SW 1271 (cell line): ENCODE results near the gene OXSR1.
"Not testable (repeated sequence)": the region's sequence is repeated elsewhere in the genome, so short reads cannot be mapped to it uniquely, and the experiment has no call there.

Experiments used
- DNase-seq, 2 experiments: peaks; one replicate each; lab custom pipeline; 2025; lab: John Stamatoyannopoulos, UW

Gene OXSR1

DNA sequence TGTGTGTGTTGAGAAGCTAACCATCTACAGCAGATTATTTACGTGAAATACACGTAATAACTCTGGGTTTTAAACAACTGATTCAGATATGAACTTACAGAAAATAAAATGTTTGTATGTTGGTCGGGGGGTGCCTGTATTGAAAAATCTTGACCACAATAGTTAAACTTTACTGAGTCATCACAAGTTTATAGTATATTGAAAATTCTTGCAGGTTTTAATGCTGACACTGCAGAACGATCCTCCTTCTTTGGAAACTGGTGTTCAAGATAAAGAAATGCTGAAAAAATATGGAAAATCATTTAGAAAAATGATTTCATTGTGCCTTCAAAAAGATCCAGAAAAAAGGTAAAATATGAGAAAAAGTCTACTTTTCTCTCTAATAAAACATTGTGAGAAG lies 59.0 kb downstream of the OXSR1 start:
- no peak for DNase-seq

DNA sequence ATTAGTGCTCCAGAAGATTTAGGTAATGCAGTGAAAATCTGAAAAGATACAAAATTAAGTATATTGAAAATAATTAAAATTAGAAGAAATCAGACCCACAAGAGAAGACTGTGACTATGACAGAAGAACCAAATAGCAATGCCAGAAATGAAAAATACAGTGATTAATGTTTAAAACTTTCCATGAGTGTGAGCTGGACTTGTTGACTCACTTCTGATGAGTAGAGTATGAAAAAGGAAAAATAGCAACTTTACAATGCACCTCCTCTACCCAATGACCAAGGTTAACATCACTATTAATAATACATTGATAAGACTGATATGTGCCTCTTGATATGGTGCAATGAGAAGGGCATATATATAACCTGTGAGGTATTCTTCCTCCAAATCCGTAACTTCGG lies 60.9 kb downstream of the OXSR1 start:
- DNase-seq: peak in 1 of 2 experiments; percentile 34

DNA sequence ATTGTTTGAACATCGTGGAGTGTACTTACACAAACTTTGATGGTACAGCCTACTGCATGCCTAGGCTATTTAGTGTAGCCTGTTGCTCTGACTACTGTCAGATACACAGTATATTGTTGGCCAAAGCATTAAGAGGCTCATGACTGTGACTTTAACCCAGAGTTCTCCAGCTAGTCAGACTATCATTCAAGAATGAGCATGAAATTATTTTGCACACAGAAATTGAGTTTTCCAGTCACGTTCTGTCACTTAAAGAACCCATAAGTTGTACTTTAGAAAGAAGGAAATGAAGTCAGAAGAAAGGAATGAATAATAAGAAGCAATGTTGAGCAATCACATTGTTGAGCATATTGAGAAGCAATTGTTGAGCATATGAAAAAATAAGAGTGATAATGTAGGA lies 62.7 kb downstream of the OXSR1 start:
- peak in 1 of 2 experiments; percentile 74 for DNase-seq

DNA sequence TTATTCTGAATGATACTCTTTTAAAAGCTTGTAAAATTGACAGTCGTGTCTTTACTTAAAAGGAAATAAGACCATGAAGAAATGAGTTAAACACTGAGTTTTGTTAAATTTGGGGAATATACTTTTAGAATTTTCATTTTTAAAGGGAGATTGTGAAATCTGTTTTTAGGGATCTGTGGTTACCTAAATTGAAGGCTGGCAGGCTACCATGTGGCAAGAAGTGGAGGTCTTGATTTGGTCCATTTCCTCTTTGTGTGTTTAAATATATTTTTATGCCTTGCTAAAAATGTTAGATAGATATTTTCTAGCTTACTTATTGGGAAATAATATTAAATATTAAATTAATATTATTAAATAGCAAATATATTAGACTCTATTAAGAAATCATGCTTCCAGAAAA lies 63.7 kb downstream of the OXSR1 start:
- DNase-seq: no peak

DNA sequence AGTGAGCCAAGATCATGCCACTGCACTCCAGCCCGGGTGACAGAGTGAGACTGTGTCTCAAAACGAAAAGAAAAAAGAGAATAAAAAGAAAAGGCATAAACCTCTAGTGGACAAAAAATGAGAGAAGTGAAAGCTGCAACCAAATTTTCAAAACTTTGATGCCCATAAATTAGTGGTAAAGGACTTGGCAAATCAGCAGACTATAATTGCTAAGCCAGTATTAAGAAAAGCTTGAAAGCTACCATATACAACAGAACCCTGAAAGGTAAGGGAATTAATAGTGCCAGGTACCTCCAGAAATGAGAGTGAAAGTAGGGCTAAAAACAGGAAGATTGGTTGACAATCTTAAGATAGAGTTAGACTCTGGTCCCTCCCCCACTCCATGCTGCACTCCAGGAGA lies 67.4 kb downstream of the OXSR1 start:
- no peak for DNase-seq

DNA sequence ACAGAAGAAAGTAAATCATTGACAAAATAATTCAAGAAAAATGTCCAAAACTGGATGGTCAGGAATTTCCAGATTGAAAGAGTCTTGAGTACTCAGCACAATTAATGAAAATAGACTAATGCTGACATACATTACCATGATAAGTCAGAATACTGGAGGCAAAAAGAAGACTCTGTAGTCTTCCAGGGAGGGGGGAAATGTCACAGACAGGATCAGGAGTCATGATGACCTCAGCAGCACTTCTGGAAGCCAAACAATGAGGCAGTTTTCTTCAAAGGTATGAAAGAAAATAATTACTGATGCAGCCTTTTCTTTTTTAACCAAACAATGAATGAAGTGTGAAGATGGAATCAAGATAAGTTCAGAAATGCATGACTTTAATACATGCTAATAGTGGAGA lies 70.1 kb downstream of the OXSR1 start:
- no peak for DNase-seq

DNA sequence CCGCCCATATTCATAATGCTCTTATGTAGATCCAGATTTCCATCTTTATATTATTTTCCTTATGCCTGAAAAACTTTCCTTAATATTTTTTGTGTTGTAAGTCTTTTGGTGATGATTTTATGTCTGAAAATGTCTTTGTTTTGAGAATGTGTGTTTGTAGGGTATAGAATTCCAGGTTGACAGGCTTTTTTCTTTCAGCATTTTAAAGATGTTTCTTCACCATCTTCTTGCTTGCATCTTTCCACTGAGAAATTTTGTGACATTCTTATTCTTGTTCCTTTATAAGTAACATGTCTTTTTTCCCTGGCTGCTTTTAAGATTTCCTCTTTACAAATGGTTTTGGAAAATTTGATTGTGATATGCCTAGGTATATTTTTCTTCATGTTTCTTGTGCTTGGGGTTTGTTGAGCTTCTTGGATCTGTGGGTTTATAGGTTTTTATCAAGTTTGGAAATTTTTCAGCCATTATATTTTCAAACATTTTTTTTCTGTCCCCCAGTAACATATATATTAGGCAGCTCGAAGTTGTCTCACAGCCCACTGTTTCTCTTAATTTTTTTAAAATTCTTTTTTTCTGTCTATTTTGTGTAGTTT lies 73.2 kb downstream of the OXSR1 start:
- DNase-seq: no peak

DNA sequence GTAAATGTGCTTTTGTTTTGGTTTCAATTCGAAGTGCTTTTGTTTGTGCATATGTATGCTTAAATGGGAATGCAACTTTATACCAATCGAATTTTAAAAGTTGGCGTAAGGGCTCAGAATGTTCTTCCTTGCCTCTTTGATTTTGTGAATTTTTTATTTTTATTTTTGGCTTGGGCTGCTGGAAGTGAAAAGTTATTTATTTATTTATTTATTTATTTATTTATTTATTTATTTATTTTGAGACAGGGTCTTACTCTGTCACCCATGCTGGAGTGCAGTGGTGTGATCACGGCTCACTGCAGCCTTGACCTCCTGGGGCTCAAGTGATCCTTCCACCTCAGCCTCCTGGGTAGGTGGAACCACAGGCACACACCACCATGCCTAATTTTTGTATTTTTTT lies 77.5 kb downstream of the OXSR1 start:
- not testable (repeated sequence) for DNase-seq

DNA sequence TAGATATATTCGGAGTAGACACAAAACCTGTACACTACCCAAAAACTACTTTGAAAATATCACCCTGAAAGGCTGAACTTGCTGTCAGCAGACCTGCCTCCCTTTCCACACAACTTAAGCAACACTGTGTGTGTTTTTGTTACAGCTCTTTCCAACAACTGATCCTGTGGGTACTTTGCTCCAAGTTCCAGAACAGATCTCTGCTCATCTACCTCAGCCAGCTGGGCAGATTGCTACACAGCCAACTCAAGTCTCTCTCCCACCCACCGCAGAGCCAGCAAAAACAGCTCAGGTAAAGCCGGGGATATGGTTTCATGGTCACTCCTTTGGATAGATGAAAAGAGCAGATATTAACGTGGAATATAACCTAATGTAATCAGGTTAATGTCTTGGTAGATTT lies 80.6 kb downstream of the OXSR1 start:
- no peak for DNase-seq

DNA sequence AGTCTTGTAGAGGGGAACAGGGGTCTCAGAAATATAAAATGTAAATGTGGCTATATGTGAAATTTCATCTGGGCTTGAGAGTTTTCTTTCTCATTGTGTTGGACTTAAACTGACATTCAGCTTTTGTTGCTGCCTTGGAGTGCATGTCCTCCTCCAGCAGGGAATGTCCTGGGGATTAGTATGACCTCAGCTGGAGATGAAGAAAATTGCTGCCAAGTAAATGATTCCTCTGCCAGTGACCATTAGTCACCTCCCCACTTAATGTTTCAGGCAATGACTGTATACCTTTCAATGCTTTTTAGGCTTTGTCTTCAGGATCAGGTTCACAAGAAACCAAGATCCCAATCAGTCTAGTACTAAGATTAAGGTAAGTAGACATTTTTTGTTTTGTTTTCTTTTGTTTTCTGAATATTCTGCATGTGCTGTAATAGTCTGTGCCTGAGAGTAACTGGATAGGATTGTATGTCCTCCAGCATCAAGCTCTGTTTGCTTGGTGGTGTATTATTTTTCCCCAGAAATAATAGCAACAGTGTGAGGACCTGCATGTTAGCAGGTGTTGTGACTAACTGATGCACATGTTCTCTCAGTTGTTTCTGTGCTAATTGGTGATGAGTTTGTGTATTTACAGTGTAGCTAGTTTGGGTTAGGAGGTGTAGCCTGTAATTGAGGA lies 82.2 kb downstream of the OXSR1 start:
- DNase-seq: peak; percentile 38 to 79

DNA sequence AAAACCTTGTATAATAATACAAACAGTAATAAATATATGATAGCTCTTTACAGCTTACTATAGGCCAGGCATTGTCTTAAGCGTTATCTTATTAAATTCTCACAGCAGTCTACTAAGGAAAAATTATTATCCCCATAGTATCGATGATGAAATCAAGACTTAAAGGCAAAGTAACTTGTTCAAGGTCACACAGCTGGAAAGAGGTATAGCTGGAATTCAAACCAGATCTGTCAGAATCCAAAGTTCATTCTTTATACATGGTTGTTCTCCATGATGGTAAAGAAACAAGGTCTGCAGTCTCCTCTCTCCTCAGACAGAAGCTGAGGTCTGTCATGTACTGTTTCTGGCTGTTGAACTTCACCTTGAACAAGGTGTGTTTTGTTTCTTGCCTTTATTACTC lies 84.9 kb downstream of the OXSR1 start:
- no peak for DNase-seq

DNA sequence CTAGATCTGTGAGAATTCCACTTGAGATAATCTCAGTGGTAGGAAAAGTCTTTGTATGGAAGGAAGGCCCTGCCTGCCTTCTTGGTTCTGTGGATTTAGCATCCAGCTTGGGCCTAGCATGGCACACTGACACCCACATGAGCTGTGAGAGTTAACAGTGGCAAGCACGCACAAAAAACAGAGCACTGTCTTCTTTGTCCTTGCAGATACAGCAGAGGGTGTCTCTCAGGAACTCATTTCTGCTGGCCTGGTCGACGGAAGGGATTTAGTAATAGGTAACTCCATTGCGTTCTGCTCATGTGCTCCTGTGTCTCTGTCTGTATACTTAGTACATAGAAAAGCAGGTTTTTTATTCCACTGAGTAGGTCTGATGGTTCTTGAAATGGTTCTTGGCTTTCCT lies 85.9 kb downstream of the OXSR1 start:
- no peak for DNase-seq

DNA sequence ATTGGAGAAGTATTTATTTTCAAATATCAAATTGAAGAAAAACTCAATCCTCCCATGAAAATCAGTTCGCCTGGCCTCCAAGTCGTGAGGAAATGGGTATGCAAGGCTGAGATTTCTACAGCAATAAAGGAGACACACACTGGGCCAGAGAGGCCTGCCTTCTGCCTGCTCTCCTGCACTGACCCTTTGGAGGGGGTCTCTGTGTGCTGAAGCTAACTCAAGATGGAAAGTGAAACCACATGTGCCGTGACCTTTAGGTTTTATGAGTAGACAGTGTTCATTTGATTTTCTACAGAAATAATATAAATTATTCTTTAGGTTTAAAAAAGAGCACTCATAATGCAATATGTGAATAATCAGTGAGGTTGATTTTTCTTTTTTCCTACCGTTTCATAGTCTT lies 88.4 kb downstream of the OXSR1 start:
- DNase-seq: no peak

DNA sequence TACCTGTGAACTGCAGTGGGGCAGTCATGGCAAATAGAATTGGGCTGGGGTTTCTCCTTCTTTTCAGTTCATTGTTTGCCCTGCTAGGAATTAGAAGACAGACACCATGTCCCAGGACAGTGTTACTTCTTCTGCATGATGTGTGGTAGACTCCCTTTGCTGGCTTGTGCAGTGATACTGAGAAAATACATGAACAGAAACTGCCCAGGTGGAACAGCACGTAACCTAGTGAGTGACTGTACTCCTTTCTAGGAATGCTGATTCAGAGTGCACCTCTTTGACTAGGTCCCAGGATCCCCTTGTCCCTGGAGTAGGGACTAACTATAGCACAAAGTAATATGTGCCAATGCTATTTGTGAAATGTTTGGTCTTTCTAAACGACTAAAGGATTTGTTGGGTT lies 89.5 kb downstream of the OXSR1 start:
- no peak for DNase-seq

DNA sequence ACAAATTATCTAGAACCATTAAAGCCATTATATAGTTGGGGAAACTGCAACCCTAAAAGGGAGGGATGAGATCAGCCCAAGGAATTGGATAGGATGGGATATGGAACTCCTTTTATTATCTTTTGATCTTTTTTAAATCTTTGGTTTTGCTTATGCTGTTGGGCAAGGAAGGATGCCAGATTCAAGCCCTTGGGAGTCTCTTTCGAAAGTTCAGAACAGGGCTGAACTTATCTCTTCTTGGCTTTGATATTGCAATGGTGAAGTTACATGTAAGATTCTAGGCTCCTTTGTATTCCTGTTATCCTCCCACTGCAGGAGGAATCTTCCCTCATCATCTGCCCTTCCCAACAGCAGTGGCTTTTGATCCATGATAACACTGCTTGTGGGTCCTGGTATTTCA lies 90.3 kb downstream of the OXSR1 start:
- no peak for DNase-seq

DNA sequence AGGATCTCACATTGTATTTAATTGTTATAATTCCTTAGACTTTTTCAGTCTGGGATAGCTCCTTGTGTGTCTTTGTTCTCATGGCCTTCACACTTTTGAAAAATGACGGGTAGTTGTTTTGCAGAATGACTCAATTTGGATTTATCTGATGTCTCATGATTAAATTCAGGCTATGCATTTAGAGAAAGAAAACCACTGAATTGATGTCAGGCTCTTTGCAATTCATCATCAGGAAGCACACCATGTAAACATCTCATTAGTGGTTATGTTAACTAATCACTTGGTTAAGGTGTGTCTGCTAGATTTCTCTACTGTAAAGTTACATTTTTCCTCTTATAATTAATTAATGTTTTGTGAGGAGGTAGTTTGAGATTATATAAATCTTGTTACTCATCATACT lies 92.2 kb downstream of the OXSR1 start:
- no peak for DNase-seq

DNA sequence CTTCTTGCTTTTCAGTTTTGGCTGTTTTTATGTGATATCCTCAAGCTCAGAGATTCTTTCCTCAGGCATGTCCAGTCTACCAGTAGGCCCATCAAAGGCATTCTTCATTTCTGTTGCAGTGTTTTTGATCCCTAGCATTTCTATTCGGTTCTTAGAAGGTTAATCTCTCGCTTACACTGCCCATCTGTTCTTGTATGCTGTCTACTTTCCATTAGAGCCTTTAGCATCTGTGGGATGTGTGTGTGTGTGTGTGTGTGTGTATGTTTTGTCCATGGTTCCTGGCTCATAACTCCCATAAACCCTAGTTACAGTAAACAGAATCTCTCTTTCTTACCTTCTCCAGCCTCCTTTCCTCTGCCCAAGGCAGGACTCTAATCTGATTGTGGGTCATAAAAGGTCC lies 95.1 kb downstream of the OXSR1 start:
- no peak for DNase-seq

DNA sequence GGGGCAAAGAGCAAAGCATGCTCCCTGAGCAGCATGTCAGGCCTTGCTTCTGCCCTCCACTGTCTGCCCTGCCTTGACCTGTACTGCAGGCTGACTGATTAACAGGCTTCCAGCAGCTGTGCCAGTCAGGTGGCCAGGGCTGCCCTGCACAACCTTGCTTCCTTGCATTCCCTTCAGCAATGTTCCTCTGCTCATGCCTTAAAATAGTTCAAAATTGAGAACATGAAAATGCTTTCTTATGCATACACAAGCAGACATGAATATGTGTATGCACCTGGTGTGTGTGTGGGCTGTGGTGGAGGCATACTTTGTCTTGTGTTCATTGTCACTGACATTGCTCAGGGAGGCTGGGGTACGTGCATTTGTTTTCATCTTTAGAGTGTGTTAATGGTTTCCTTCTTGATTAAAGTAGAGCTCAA lies 99.0 kb downstream of the OXSR1 start:
- no peak for DNase-seq

DNA sequence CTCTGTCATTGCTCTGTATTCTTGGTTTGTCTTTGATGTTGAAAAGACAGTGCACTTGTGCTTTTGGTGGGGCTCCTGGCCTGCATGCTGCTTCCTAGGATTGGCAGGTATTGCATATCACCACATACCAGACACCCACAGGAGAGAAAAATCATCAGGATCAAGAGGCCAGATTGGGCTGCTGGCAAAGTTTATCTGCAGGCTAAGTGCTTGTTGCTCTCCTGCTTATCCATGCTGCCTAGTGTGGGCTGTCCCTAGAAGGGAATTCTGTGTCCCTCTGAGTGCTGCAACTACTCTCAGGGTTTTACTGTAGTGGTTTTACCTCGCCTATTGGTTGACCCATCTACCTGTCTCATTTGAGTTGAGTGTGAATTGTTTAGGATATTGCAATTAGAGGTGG lies 99.4 kb downstream of the OXSR1 start:
- DNase-seq: no peak

DNA sequence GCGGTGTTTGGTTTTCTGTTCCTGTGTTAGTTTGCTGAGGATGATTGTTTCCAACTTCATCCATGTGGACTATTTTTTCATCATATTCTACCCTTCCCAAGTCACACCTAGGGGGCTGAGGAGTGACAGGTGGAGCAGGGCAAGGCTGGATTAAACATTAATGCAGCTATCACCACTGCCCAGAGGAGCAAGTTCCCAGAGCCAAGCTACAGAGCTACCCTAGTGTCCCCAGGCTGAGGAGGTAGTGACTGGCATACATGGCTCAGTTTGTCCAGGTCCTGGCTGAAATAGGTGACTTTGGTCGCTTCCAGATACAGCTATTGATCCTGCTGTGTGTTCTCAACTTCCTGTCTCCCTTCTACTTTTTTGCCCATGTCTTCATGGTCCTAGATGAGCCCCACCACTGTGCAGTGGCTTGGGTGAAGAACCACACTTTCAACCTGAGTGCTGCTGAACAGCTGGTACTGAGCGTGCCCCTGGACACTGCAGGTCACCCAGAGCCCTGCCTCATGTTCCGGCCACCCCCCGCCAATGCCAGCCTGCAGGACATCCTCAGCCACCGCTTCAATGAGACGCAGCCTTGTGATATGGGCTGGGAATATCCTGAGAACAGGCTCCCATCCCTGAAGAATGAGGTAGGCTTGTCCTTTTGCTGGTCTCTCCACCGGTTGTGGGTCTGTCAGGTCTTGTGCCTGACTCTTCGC lies 100.4 kb downstream of the OXSR1 start, which contains the start of gene SLC22A13:
Gene SLC22A13 (plus strand): TSS at position 209 of the 704 bp plus-strand sequence. CDS start 49 bp downstream, at position 258.
- no peak for DNase-seq

DNA sequence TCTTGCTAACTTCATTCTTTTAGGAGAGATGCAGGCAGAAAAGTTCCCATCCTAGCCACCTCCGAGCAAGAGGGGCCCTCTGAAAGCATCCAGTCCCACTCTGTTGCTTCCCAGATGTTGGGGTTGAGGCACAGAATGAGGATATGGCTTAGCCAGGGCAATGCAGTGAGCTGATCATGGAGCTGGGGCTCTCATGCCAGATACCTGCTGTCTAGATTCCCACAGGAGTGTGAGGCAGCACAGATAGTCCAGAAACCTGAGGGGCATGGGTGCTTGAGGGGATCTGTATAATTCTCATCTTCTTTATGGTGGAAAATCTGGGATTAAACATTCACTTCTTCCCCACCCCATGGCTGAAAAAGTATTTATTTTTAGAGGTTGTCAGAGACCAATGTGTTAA lies 101.5 kb downstream of the OXSR1 start:
- DNase-seq: no peak

DNA sequence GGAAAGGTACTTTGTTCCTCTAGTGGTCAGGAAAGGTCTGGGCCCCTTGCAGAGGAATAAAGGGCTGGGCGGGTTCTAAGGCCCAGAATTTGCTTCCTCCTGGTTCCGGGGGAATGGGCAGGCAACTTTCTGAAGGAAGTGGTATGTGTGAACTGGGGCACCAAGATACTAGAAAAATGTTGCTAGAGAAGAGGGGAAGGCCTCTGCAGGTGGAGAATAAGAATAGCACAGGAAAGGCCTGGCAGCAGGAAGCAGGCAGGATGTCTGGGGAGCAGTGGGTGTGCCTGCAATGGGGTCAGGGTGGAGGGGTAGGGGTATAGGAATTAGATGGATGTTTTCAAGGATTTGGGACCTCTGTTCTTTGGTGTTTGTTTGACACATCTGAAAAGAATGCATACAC lies 102.3 kb downstream of the OXSR1 start:
- DNase-seq: no peak

DNA sequence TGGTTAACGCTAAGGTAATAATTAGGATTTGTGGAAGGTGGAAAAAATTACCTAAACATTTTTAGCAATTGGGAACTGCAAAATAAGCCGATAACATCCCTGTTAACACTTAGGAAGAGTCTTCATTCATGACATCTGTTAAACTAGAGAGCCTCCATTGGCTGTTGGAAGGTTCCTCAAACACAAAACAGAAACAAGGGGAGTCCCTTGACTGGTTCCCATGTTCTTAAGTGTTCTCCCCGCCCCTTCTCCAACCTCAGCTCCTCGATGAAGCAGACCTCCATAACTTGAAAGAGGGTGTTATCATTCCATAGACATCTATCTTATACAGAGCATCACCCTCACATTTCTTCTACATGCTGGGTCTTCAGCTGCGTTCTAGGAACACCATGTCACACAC lies 102.8 kb downstream of the OXSR1 start:
- DNase-seq: no peak
